A673 (cell line): ENCODE results near the gene ANAPC2.
A peak's percentile ranks its signal among the peaks of the same experiment; 100 is the strongest.

ENCODE experiments used
- EZH2 ChIP-seq: fragments of 200-600 bp; sonication (generic); IDR thresholded peaks from 2 replicates; pipeline ENCODE4 v1.6.1; 2017; ENCODE audit warnings: borderline replicate concordance, low read depth, mild to moderate bottlenecking, mixed read lengths, antibody characterized with exemption, low read length; ENCODE audit not compliant: poor library complexity, severe bottlenecking
- TF ChIP-seq, protein P1 (sequence below): fragments of 300-800, 200-600 bp; sonication (generic); conservative IDR thresholded peaks from 2 replicates; pipeline ENCODE4 v1.5.1; 2017; ENCODE audit warnings: low read depth, mild to moderate bottlenecking, antibody characterized with exemption, low read length, moderate library complexity, mixed read lengths

GRCh38 chr9:137175345-137175961 is 12.9 kb downstream of the ANAPC2 start:
- TF ChIP-seq, protein P1, sequence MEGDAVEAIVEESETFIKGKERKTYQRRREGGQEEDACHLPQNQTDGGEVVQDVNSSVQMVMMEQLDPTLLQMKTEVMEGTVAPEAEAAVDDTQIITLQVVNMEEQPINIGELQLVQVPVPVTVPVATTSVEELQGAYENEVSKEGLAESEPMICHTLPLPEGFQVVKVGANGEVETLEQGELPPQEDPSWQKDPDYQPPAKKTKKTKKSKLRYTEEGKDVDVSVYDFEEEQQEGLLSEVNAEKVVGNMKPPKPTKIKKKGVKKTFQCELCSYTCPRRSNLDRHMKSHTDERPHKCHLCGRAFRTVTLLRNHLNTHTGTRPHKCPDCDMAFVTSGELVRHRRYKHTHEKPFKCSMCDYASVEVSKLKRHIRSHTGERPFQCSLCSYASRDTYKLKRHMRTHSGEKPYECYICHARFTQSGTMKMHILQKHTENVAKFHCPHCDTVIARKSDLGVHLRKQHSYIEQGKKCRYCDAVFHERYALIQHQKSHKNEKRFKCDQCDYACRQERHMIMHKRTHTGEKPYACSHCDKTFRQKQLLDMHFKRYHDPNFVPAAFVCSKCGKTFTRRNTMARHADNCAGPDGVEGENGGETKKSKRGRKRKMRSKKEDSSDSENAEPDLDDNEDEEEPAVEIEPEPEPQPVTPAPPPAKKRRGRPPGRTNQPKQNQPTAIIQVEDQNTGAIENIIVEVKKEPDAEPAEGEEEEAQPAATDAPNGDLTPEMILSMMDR, result peak; percentile 56
- TF ChIP-seq EZH2, result no peak
